ENCODE results near the gene SLC6A16.
"Not testable (repeated sequence)": the region's sequence is repeated elsewhere in the genome, so short reads cannot be mapped to it uniquely, and the experiment has no call there.

SLC6A16 gene

GRCh38 chr19:49324801-49325576, at the start of gene SLC6A16:
SLC6A16 (minus strand) TSS chr19:49325191; CDS start chr19:49311347, 13,844 bp downstream.
- no peak for DNase-seq

- not testable (repeated sequence) for DNase-seq
These were observed 48.2 kb upstream of the SLC6A16 start for GRCh38 chr19:49373174-49373573.

GRCh38 chr19:49371184-49371583, 46.2 kb upstream of the SLC6A16 start:
- DNase-seq: no peak

DNA sequence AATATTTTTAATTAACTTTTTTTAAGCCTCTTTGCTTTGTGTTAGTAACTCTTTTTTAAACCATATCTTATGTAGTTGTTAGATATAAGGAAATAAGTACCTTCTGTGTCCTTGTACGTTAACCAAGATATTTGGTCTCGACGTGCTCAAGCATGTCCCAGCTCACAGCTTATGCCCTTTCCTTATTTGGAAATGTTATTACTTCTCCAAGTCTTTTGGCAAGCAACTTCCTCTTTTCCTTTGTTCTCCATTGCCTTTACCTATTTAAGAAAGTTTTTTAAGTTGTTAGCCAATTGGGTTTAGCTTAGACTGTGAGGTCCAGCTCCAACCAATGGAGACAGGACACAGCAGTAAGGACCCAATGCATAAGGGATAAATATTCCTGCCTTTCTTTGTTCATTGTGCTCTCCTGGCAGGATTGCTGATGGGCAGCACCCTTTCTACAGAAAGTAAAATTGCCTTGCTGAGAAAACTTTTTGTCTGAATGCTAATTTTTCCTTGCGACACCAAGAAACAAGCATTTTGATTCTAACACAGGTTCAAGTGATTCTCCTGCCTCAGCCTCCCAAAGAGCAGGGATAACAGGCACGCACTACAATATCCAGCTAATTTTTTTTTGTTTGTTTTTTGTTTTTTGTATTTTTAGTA, 43.8 kb upstream of the SLC6A16 start:
- no peak for DNase-seq

- DNase-seq: no peak
These were observed 41.1 kb upstream of the SLC6A16 start for GRCh38 chr19:49366110-49366509.

GRCh38 chr19:49364083-49364737, 39.2 kb upstream of the SLC6A16 start:
- no peak for DNase-seq

GRCh38 chr19:49363268-49364082, 38.5 kb upstream of the SLC6A16 start, which contains the start of gene DKKL1:
DKKL1 (plus strand) TSS chr19:49363877; CDS start chr19:49363999, 122 bp downstream.
- DNase-seq: peak; percentile 42

DNA sequence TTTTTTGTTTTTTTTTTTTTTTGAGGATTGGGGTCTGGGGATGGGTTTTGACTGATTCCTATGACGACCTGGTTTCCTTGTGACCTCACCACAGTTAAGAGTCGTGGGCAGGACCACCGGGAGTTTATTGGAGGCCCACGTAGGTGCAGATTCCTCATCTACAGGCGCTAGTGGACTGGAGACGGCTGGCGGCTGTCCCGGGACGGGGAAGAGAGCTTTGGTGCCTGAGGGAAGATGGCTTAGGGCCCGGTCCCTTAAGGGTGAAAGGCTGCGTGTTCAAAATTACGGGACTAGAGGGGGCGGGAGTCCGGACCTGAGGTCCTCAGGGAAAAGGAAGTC, 37.9 kb upstream of the SLC6A16 start:
- DNase-seq: no peak

DNA sequence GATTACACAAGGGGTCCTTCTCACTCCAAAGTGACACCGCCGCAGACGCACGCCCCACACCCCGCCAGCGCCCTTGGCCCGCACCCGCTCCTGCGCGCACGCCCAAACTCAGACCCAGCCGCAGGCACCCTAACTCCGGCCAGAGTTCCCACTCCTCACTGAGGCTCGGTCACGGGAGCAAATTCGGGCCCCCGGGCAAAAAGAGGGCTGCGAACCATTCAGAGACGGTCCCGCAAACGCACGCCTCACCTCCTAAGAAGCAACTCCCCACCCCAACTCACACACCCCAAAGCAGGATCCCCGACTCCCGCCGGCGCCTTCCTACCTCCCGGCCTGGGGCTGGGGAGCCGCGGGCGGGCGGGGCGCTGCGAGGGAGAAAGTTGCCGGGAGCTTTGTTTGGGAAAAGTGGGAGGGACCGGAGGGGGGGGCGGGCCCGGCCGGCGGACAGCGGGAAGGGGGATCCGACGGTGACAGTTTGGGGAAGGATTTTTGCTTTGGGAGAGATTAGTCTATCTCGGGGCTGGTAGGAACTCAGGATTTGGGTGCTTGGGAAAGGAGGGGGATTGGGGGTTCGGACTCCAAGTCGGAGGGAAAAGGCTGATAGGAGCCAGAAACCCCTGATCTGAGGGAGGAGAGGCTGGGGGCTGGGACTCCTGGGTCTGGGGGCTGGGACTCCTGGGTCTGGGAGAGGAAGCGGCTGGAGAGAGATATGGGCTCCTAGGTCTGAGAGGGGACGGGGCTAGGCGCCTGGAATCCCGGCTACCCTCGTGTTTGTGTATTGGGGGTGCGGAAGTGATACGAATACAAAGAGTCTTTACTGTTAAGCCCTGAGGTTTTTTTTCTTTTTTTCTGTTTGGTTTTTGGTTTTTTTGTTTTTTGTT, 37.3 kb upstream of the SLC6A16 start, which contains the start of gene TEAD2:
TEAD2 (minus strand) TSS at position 369 of the 881 bp plus-strand sequence. CDS start 2,341 bp downstream, outside the sequence.
- no peak for DNase-seq

GRCh38 chr19:49361438-49362047, 36.6 kb upstream of the SLC6A16 start:
- no peak for DNase-seq

GRCh38 chr19:49359851-49360820, 35.1 kb upstream of the SLC6A16 start:
- DNase-seq: no peak

DNA sequence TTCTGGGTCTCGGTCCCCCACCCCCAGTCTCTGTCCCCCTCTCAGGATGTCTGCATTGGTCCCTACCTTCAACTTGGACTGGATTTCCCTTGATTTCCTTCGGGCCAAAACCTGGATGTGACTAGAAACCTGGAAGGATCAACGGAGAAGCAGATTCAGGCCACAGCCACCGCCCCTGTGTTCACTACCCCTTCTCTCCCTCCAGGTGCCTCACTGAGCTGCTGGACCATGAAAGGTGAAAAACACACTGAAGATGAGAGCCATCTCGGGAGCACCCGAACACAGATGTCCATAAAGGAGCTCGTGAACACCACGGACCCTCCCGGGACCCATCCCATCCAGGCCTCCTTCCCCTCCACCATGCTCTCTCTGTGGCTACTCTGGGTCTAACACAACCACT, 32.2 kb upstream of the SLC6A16 start:
- no peak for DNase-seq

GRCh38 chr19:49356382-49356781, 31.4 kb upstream of the SLC6A16 start:
- DNase-seq: no peak

GRCh38 chr19:49355909-49356353, 30.9 kb upstream of the SLC6A16 start:
- no peak for DNase-seq

DNA sequence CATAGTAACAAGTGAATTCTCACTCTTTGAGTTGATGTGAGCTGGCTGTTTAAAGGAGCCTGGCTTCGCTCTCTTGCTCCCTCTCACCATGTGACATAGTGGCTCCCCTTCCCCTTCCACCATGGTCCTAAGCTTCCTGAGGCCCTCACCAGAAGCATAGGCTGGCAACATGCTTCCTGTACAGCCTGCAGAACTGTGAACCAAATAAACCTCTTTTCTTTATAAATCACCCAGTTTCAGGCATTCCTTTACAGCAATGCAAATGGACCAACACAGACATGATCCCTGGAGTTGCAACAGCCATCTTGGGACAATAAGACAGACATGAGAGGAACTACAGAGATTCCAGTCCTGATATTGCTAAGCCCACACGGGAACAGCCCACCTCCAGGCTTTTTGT, 24.6 kb upstream of the SLC6A16 start:
- DNase-seq: no peak

- no peak for DNase-seq
These were observed 23.6 kb upstream of the SLC6A16 start for GRCh38 chr19:49348305-49349189.

- DNase-seq: no peak
These were observed 22.8 kb upstream of the SLC6A16 start for GRCh38 chr19:49347835-49348234.

DNA sequence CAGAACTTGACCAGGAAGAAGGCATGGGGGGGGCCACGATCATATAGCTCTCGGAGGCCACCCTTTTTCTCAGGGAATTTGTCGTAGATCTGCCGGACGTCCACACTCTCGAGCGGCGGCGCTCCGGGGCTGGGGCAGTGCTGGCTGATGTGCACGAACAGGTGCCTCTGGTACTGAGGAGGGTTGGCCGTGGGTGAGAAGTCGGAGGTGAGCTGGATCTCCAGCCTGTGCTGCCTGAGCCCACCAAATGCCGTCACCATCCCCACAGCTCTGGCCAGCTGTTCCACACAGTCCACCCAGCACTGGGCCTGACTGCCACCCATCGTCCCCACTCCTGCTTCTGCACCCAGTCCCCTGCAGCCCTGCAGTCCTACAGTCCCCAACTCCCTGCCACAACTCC, 22.2 kb upstream of the SLC6A16 start:
- DNase-seq: no peak

All from stimulated activated naive CD4-positive, alpha-beta T cell treated with Interleukin-2 at 50 U/mL for 16 hours (primary cell).